Upper lobe of left lung (tissue), 4 donors: ENCODE measurements around the gene ACACA.

ENCODE experiments used
- POLR2A ChIP-seq, 4 donors: fragments of 450-650 bp; IDR thresholded peaks; one replicate each; pipeline ENCODE4 v1.5.1; 2016 to 2017; ENCODE audit warnings: antibody characterized with exemption in 4 of 4, mild to moderate bottlenecking in 2 of 4
- TF ChIP-seq, protein P1 (sequence below), 6 experiments: fragments of 450-650 bp in 4 of 6; fragments of 200-600 bp in 2 of 6; sonication (generic) in 2 of 6; IDR thresholded peaks; one replicate each; pipeline ENCODE4 v1.5.1; 2016 to 2019; ENCODE audit warnings: antibody characterized with exemption in 6 of 6

DNA sequence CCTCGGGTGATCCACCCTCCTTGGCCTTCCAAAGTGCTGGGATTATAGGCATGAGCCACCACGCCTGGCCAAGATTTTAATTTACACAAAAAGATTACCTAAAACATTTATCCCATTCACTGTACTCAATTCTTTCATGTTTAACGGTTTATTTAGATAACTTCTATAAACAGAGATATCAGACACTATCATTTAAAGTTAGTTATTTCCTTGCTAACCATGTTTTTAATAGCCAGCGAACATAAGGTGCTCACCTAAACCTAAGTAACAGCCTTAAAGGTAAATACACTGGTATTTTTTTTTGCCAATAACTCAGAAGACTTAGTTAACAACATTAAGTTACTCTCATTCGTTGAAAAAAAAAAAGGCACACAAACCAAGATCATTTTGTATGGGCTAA lies 112.9 kb downstream of the ACACA start:
- TF ChIP-seq, protein P1, sequence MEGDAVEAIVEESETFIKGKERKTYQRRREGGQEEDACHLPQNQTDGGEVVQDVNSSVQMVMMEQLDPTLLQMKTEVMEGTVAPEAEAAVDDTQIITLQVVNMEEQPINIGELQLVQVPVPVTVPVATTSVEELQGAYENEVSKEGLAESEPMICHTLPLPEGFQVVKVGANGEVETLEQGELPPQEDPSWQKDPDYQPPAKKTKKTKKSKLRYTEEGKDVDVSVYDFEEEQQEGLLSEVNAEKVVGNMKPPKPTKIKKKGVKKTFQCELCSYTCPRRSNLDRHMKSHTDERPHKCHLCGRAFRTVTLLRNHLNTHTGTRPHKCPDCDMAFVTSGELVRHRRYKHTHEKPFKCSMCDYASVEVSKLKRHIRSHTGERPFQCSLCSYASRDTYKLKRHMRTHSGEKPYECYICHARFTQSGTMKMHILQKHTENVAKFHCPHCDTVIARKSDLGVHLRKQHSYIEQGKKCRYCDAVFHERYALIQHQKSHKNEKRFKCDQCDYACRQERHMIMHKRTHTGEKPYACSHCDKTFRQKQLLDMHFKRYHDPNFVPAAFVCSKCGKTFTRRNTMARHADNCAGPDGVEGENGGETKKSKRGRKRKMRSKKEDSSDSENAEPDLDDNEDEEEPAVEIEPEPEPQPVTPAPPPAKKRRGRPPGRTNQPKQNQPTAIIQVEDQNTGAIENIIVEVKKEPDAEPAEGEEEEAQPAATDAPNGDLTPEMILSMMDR (IDR thresholded peaks at IDR 0.05): no peak
- no peak for TF ChIP-seq POLR2A (IDR thresholded peaks at IDR 0.05)
